Fibroblast of skin of abdomen (primary cell): ENCODE results near the gene CD1E. TPM values are rescaled to one million over a fixed set of nuclear protein-coding genes. Genes with fewer than 3 reads are reported as not detected.
"Not testable (repeated sequence)": the region's sequence is repeated elsewhere in the genome, so short reads cannot be mapped to it uniquely, and the experiment has no call there.

ENCODE experiments used
- DNase-seq: peaks from one replicate; pipeline ENCODE4 v3.0.0-alpha.2; 2013
- polyA plus RNA-seq, 2 experiments: library from polyadenylated mRNA; unstranded; fragments of 120-200 nt; gene quantifications; one replicate each; pipeline ENCODE4 v1.2.1, GENCODE V29; 2013; ENCODE audit not compliant: insufficient read length in 2 of 2

Gene CD1E
- not detected for polyA plus RNA-seq (2013, experiment 1 of 2; ENCODE audit: insufficient read length)
- not detected for polyA plus RNA-seq (2013, experiment 2 of 2; ENCODE audit: insufficient read length)

DNA sequence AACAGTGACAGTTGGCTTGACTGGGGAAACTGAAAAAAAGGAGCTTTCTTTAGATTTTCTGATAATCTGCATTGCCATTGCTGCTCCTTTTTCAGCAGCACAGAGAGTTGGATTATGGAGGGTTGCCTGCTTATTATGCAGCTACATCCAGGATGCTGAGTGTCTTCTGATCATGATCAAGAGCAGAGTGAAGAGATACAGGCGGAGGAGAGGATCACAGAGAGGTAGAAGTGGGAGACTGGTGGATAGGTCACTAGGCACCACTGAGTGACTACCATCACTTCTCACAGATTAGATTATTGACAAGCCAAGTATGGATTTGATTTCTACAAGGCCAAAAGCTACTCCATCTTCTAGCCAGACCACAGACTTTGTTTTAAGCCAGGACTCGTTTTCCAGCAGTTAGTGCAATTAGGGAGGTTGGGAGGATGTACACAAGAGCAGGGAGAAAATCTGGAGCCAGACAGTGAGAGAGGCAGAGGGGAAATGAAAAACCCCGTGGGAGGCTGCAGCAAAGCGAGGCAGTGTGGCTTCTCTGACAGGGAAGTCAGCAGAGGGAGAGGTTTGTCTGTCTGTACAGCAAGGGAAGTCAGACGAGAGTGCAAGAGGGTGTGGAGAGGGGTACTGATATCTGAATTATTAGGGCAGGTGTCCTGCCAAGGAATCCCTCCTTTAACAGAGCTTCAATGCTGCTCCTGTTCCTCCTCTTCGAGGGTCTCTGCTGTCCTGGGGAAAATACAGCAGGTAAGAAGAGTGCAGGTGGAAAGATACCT lies at the start of gene CD1E:
CD1E (plus strand) TSS at position 592 of the 773 bp plus-strand sequence; CDS start at position 687, 95 bp downstream.
- no peak for DNase-seq

DNA sequence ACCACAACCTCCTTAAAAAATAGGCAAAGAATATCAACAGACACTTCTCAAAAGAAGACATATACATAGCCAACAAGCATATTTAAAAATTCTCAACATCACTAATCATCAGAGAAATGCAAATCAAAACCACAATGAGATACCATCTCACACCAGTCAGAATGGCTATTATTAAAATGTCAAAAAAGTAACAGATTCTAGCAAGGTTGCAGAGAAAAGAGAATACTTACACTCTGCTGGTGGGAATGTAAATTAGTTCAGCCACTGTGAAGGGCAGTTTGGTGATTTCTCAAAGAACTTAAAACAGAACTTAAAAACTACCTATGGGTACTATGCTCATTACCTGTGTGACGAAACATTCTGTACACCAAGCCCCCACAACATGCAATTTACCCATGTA lies 43.1 kb upstream of the CD1E start:
- DNase-seq, result no peak

- DNase-seq, result no peak
Observed at GRCh38 chr1:158311066-158311465, 42.6 kb upstream of the CD1E start.

- DNase-seq, result no peak
Observed at GRCh38 chr1:158323866-158324265, 29.8 kb upstream of the CD1E start.

DNA sequence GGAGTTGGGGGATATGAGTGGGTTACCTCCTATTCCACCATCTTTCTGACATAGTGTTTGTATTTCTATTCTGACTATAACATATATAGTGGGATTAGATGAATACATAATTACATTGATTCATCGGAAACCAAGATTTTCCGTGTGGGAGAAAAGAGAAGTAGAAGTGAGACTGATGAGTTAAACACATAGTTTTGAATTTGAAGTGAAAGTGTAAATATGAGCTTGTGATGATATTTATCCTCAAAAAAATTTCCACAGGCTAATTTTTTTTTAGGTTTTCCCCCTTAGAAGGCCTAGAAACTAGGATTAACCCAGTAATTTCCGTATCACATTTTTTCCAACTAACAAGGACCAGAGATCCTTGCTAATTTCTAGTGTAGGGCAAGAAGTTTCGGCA lies 29.3 kb upstream of the CD1E start:
- no peak for DNase-seq

GRCh38 chr1:158327481-158327880 lies 26.2 kb upstream of the CD1E start:
- DNase-seq, result no peak

GRCh38 chr1:158328426-158328825 lies 25.3 kb upstream of the CD1E start:
- no peak for DNase-seq

GRCh38 chr1:158329300-158329699 lies 24.4 kb upstream of the CD1E start:
- no peak for DNase-seq

GRCh38 chr1:158329733-158330132 lies 24.0 kb upstream of the CD1E start:
- no peak for DNase-seq

GRCh38 chr1:158330391-158331105 lies 23.1 kb upstream of the CD1E start:
- no peak for DNase-seq

DNA sequence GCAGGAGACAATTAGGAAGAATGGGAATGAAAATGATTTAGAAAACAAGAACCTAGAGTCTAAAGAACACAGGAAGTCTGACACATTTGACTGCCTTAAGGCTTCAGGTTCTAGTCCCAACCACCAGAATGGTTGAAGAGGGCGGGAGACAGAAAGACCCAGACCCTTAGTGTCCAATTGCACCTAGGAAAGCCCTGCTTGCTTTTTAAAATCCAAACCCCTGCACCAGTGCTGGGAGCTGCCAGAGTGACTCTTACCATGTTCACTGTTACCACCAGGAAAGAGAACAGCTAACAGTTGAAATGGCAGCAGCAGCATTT lies 22.6 kb upstream of the CD1E start:
- DNase-seq, result no peak

DNA sequence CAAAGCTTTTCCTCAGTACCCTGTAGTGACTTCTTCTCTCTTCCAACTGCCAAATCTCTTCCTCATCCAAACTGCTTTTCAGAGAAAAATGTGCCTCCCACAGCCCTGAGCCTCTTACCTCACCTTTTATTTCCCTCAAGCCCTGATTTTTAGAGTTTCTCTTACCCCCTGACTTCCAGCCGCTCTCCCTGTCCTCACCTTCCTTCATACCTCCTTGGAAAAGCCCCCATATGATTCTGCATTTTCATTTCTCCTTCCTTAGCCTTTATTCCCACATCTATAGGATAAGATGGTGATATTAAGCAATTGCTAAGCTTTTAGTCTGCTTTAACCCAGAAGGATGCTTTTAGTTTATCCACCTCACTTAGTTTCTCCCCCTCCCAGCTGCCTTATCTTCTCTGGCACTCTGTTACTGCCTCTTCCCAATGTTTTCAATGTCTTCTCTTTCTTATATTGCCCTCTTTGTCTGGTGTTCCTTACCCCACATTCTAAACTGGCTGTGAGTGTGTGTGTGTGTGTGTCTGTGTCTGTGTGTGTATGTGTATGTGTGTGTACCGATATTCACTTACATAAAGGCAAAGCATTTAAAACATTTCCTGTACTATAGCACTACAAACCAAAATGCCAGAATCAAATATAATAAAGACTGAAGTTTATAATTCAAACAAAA lies 22.1 kb upstream of the CD1E start, which contains the start of gene CD1B:
CD1B (minus strand) TSS at position 51 of the 670 bp plus-strand sequence. CDS start 108 bp downstream, outside the sequence.
- no peak for DNase-seq

- DNase-seq, result no peak
Observed at GRCh38 chr1:158333405-158334155, 20.1 kb upstream of the CD1E start.

DNA sequence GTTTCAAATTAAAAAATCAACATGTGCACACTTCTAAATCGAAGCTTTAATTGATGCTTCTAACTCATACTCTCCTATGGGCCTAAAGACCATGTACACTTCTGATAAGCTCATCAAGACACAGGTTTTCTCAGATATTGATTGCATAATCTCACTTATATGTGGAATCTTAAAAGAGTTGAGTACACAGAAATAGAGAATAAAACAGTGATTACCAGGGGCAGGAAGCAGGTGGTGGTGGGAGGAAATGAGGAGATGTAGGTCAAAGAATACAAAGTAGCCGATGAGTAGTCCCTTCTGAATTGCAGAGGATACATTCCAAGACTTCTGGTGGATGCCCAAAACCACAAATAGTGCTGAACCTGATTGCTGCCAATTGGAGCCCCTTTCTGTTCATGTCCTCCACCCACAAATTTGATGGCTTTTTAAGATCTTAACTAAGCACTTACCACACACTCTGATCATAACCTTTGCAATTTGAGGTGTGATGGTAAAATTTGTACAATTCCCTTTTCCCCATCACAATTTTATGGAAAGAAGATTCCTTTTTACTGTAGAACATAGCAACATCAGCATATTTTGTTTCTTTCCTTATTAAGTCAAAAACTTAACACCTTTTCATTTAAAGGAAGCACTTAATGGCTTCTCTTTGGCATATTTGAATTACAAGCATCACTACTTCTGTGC lies 19.0 kb upstream of the CD1E start:
- DNase-seq, result no peak

DNA sequence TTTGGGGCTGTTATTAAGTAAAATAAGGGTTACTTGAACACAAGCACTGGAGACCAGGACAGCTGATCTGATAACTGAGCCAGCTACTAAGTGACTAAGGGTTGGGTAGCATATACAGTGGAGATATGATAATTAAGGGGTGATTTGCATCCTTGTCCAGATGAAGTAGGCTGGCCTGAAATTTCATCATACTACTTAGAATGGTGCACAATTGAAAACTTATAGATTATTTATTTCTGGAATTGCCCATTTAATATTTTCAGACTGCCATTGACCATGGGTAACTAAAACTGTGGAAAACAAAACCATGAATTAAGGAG lies 18.5 kb upstream of the CD1E start:
- no peak for DNase-seq

DNA sequence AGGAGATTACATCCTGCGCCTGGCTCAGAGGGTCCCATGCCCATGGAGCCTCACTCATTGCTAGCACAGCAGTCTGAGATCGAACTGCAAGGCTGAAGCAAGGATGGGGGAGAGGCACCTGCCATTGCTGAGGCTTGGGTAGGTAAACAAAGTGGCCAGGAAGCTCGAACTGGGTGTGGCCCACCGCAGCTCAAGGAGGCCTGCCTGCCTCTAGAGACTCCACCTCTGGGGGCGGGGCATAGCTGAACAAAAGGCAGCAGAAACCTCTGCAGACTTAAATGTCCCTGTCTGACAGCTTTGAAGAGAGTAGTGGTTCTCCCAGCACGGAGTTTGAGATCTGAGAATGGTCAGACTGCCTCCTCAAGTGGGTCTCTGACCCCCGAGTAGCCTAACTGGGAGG lies 17.3 kb upstream of the CD1E start:
- DNase-seq, result not testable (repeated sequence)

- not testable (repeated sequence) for DNase-seq
Observed at GRCh38 chr1:158348946-158349345, 4.7 kb upstream of the CD1E start.

DNA sequence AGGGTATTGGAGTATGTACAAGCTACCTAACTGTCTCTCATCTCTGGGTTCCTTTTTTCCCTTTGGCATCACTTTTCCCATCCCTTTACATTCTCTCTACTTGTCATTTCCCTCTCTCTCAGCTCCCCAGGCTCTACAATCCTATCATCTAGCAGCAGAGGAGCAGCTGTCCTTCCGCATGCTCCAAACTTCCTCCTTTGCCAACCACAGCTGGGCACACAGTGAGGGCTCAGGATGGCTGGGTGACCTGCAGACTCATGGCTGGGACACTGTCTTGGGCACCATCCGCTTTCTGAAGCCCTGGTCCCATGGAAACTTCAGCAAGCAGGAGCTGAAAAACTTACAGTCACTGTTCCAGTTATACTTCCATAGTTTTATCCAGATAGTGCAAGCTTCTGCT lies 561 bp downstream of the CD1E start:
- DNase-seq, result no peak

DNA sequence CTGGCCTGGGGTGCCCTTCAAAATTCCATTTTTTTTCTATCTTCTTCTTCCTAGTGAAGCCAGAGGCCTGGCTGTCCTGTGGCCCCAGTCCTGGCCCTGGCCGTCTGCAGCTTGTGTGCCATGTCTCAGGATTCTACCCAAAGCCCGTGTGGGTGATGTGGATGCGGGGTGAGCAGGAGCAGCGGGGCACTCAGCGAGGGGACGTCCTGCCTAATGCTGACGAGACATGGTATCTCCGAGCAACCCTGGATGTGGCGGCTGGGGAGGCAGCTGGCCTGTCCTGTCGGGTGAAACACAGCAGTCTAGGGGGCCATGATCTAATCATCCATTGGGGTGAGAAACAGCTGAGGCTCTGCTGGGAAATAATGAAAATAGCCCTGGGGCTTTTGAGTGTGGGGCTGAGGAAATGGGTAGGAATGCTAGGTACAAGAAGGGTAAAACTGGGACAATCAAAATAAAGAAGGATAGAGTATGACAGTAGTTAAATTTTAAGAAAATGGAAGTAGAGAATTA lies 2.1 kb downstream of the CD1E start:
- no peak for DNase-seq

DNA sequence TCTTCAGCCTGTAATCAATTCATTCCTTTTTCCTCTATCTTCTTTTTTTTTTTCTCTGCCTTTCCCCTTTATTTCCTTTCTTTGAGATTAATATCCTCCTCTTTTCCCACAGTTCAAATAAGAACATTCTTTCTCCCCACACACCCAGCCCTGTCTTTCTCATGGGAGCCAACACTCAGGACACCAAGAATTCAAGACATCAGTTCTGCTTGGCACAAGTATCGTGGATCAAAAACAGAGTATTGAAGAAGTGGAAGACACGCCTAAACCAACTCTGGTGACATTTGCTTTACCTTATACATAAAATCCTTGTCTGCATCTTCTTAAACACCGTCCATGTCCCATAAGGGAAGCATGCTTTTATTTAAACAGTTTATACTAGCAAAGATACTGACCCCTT lies 2.9 kb downstream of the CD1E start:
- no peak for DNase-seq

GRCh38 chr1:158357441-158357840 lies 3.7 kb downstream of the CD1E start:
- DNase-seq, result no peak

DNA sequence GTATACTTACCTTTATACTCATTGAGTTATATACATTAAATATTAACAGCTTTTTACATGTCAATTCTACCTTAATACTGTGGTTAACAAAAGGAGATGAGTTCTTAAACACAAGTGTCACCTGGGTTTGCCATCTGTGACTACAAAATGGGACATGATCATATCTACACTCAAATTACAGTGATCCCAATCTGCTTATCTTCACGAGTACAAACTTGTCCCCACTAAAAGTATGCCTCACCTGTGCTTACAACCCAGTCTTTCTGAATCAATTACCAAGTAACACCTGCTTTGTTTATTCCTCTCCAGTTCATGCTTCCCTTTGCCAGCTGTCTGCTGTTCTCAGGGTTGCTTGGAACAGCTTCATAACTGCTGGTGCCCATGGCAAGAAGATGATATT lies 8.8 kb downstream of the CD1E start:
- no peak for DNase-seq
